Osteocyte (in vitro differentiated cells): ENCODE results near the gene CTNNBL1. TPM values are rescaled to one million over a fixed set of nuclear protein-coding genes. Genes with fewer than 3 reads are reported as not detected.

Experiments
- DNase-seq: peaks from one replicate; pipeline ENCODE4 v3.0.0; 2021; ENCODE audit warnings: mixed read lengths; ENCODE audit not compliant: unreplicated experiment; ENCODE audit errors: extremely low spot score
- H3K27ac Mint-ChIP-seq: one replicate; pipeline ENCODE4 v1.8.0; 2021; ENCODE audit warnings: mild to moderate bottlenecking, mixed read lengths; ENCODE audit not compliant: unreplicated experiment
- H3K27me3 Mint-ChIP-seq: one replicate; pipeline ENCODE4 v1.8.0; 2021; ENCODE audit warnings: mixed read lengths; ENCODE audit not compliant: unreplicated experiment
- H3K36me3 Mint-ChIP-seq: one replicate; pipeline ENCODE4 v1.8.0; 2021; ENCODE audit warnings: mixed read lengths; ENCODE audit not compliant: unreplicated experiment
- H3K4me1 Mint-ChIP-seq: one replicate; pipeline ENCODE4 v1.8.0; 2021; ENCODE audit warnings: mixed read lengths; ENCODE audit not compliant: unreplicated experiment
- H3K4me3 Mint-ChIP-seq: one replicate; pipeline ENCODE4 v1.8.0; 2021; ENCODE audit warnings: mild to moderate bottlenecking, moderate library complexity, mixed read lengths; ENCODE audit not compliant: unreplicated experiment
- H3K9me3 Mint-ChIP-seq: one replicate; pipeline ENCODE4 v1.8.0; 2021; ENCODE audit warnings: mixed read lengths; ENCODE audit not compliant: unreplicated experiment
- CTCF ChIP-seq: fragments of 200-600 bp; sonication (generic); IDR thresholded peaks from 2 replicates; pipeline ENCODE4 v1.5.0; 2021; ENCODE audit warnings: antibody characterized with exemption, mild to moderate bottlenecking, moderate library complexity
- total RNA-seq: library from RNA; stranded (reverse); gene quantifications from 2 replicates; pipeline ENCODE4 v1.2.1, GENCODE V29; 2021

CTNNBL1 gene
- total RNA-seq, 1 donor from 2014 or later: 43.4 TPM

GRCh38 chr20:37869334-37869861, 175.6 kb downstream of the CTNNBL1 start:
- Mint-ChIP-seq H3K4me1 (peaks cover 14% of the 10 kb centered on the region), H3K36me3 (peaks cover 21% of the 10 kb centered on the region), H3K27ac (no peak overlapping the region), H3K4me3 (no peak overlapping the region), H3K27me3 (no peaks in the 10 kb centered on the region), H3K9me3 (no peaks in the 10 kb centered on the region)
- TF ChIP-seq CTCF: no peak
- no peak for DNase-seq

- H3K27ac Mint-ChIP-seq: no peak overlapping the region
- no peak overlapping the region for H3K4me3 Mint-ChIP-seq
- H3K9me3 Mint-ChIP-seq: no peaks in the 10 kb centered on the region
- TF ChIP-seq CTCF: no peak
- DNase-seq: no peak
- H3K4me1 Mint-ChIP-seq: peaks cover 14% of the 10 kb centered on the region
- peaks cover 19% of the 10 kb centered on the region for H3K36me3 Mint-ChIP-seq
- no peaks in the 10 kb centered on the region for H3K27me3 Mint-ChIP-seq
Observed at GRCh38 chr20:37870294-37870693, 176.5 kb downstream of the CTNNBL1 start.

- H3K27ac Mint-ChIP-seq: no peak overlapping the region
Observed at GRCh38 chr20:37871751-37872150, 177.9 kb downstream of the CTNNBL1 start.

GRCh38 chr20:37872161-37872560, 178.3 kb downstream of the CTNNBL1 start:
- no peak for DNase-seq
- Mint-ChIP-seq H3K4me1 (peaks cover 14% of the 10 kb centered on the region), H3K27me3 (no peaks in the 10 kb centered on the region), H3K4me3 (no peak overlapping the region), H3K9me3 (no peaks in the 10 kb centered on the region), H3K36me3 (peaks cover 19% of the 10 kb centered on the region), H3K27ac (no peak overlapping the region)
- no peak for TF ChIP-seq CTCF

More at GRCh38 chr20:37871751-37872150, 177.9 kb downstream of the CTNNBL1 start:
- H3K4me1 Mint-ChIP-seq: peaks cover 14% of the 10 kb centered on the region
- no peak overlapping the region for H3K4me3 Mint-ChIP-seq
- DNase-seq: no peak
- H3K27me3 Mint-ChIP-seq: no peaks in the 10 kb centered on the region
- no peak for TF ChIP-seq CTCF
- H3K36me3 Mint-ChIP-seq: peaks cover 19% of the 10 kb centered on the region
- H3K9me3 Mint-ChIP-seq: no peaks in the 10 kb centered on the region

- no peak for DNase-seq
- no peak for TF ChIP-seq CTCF
- Mint-ChIP-seq H3K27ac (no peak overlapping the region), H3K36me3 (peaks cover 19% of the 10 kb centered on the region), H3K4me1 (peaks cover 13% of the 10 kb centered on the region), H3K9me3 (no peaks in the 10 kb centered on the region), H3K4me3 (no peak overlapping the region), H3K27me3 (no peaks in the 10 kb centered on the region)
Observed at GRCh38 chr20:37873884-37874283, 180.1 kb downstream of the CTNNBL1 start.
